ENCODE measurements around the gene MROH7.

Gene MROH7

DNA sequence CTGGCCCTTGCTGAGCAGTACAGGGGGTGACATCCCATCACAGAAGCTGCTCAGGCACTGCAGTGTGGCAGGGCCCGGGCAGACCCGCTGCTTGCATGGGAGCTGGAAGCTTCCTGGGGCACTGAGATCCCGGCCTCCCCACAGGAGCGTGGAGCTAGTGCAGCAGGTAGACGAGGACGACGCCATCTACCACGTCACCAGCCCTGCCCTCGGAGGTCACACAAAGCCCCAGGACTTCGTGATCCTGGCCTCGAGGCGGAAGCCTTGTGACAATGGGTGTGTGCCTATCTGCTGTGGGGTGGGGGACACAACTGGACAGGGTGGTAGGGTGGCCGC is 34.6 kb upstream of the MROH7 start:
- TF ChIP-seq, protein P1, sequence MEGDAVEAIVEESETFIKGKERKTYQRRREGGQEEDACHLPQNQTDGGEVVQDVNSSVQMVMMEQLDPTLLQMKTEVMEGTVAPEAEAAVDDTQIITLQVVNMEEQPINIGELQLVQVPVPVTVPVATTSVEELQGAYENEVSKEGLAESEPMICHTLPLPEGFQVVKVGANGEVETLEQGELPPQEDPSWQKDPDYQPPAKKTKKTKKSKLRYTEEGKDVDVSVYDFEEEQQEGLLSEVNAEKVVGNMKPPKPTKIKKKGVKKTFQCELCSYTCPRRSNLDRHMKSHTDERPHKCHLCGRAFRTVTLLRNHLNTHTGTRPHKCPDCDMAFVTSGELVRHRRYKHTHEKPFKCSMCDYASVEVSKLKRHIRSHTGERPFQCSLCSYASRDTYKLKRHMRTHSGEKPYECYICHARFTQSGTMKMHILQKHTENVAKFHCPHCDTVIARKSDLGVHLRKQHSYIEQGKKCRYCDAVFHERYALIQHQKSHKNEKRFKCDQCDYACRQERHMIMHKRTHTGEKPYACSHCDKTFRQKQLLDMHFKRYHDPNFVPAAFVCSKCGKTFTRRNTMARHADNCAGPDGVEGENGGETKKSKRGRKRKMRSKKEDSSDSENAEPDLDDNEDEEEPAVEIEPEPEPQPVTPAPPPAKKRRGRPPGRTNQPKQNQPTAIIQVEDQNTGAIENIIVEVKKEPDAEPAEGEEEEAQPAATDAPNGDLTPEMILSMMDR (IDR thresholded peaks at IDR 0.05): no peak

DNA sequence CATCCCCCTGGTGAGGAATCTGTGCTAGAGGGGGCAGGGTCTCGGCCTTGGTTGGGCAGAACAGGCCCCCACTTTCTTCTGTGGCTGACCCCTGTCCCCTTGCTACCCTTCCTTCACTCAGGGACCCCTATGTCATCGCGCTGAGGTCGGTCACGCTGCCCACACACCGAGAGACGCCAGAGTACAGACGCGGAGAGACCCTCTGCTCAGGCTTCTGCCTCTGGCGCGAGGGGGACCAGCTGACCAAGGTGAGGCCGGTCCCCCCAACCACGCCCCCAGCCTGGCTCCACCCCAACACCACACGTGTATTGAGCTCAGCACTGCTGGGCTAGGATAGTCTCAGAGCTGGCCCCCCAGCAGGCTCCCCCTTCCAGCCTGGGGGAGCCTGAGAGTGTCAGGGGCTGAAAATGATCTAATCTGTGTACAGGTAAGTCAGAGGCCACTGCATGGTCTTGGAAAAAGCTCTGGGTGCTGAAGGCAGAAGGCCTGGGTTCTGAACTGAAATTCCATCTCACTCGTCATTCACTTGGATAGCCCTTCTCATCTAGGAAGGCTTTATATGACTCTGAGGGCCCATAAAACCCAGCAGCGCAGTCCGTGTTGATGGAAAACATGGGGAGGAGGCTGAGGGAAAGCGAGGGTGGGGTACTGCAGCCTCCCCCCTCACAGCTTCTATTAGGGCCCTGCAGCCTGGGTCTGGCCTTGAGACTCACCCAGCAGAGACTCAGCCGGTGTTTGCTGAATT is 33.6 kb upstream of the MROH7 start:
- TF ChIP-seq, protein P1 (IDR thresholded peaks at IDR 0.05): no peak

DNA sequence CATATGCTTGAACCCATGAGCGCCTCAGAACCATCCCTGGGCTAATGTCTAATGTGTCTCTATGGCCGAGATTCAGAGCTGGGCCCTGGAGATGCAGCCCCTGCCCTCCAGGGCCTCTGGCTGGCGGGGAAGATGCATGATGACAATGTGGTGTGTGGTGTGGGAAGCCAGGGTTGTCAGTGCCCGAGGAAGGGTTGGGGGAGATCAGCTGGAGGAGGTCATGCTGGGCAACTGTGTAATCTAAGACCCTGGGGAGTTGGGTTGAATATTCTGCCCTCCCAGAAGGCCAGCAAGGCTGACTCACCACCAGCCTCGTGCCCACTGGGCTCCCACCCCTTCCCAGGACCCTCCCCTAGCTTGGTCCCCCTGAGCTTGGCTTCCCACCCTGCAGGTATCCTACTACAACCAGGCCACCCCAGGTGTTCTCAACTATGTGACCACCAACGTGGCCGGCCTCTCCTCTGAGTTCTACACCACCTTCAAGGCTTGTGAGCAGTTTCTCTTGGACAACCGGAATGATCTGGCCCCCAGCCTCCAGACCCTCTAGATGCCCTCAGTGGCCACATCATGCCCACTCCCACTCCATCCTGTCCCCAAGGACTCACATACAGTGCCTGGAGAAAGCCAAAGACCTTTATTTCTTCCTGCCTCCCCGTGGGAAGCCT is 32.9 kb upstream of the MROH7 start:
- TF ChIP-seq, protein P1 (IDR thresholded peaks at IDR 0.05): no peak

DNA sequence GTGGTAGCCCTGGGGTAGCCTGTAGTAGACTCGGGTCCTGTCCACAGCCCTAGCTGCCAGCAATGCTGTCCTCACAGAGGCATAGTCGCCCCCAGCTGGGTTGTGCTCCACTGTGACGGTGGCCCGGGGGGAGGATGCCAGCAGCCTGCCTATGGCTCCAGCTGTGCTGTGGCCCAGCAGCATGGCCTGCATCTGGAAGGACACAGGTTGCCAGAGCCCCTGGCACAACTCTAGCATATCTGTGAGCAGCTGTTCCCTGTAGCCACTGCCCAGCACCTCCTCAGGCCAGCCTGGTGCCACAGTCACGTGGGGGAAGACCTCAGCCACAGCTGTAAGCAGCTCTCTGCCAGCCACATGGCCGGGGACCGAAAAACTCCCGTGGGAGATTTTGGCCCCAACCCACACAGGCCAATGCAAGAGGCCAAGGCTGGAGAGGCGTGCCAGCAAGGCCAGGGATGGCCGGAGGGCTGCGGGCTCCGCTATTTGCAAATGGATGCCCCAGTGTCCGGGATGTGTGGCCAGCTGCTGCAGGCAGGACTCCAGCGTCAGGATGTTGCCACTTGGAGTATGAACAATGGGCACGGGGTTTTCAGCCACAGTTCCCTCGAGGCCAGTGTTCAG is 32.2 kb upstream of the MROH7 start:
- TF ChIP-seq, protein P1 (IDR thresholded peaks at IDR 0.05): no peak

DNA sequence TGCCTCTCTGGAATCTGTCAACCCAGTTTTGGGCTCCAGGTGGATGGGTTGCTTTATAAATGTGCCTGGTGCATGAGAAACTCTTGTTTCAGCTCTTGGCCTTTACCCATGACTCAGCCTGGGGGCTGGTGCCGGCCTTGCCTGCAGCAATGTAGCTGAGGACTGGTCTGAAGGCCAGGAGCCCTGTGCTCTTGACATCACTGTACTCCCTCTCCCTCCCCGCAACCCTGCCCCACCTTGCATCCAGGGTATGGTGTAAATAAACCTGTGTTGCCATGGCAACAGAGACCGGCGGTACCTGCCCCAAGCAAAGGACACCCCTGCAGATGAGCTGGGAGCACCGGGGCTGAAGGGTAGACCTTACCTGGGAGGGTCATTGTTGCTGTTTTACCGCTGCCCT is 31.5 kb upstream of the MROH7 start:
- TF ChIP-seq, protein P1 (IDR thresholded peaks at IDR 0.05): no peak

DNA sequence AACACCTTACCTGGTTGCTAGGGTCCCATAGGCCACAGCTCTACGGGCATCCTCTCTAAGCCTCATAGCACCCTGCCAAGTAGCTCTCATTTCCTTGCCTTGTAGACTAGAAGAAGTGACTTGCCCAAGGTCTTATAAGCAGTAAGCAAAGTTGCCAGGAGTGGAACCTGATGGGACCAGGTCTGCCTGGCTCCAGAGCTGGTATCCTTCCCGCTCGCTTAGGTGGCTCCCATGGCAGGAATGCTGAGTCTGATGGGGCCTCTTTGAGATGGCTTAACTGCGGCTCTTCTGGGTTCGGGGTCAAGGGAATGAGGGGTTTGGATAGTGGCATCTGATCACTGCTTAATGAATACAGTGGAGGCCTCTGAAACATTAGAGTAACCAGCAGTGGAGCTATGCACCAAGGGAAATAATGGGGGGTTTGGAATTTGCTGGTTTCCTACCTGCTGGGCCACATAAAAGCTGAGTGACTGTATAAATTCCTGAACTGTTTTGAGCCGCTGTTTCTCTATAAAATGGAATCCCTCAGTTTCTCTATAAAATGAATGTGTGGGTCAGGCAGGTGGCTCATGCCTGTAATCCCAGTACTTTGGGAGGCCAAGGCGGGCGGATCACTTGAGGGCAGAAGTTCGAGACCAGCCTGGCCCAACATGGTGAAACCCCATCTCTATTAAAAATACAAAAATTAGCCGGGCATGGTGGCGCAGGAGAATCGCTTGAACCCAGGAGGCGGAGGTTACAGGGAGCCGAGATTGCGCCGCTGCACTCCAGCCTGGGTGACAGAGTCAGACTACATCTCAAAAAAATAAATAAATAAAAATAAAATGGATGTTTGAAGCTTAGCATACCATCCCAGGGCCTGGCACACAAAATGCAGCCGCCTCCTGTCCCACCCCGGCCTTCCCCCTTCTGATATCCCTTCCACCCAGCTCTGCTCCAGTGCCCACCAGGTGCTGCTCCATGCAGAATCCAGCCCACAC is 30.7 kb upstream of the MROH7 start:
- TF ChIP-seq, protein P1 (IDR thresholded peaks at IDR 0.05): no peak

DNA sequence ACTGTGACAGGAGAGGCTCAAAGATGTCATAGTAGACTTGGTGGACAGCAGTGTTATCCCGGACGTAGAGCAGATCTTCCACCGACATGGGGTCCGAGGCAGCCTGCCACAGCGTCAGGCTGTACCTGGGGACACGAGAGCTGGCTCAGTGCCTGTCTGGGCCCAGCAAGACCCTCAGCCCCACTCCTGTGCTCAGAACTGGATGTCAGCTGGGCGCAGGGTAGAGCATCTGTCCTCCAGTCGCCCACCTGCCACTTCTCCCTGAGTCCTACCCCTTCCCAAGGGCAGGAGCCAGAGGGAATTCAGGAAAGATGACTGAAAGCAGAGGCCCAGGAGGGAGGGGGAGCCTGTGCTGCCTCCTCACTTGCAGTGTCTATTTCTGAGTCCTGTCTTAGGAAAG is 30.0 kb upstream of the MROH7 start:
- TF ChIP-seq, protein P1 (IDR thresholded peaks at IDR 0.05): no peak
